Mesothelial cell of epicardium (in vitro differentiated cells): ENCODE data around the gene NRCAM. TPM values are rescaled to one million over a fixed set of nuclear protein-coding genes. Genes with fewer than 3 reads are reported as not detected.

Source experiments
- DNase-seq, 2 experiments: peaks; one replicate each; pipeline ENCODE4 v3.0.0; 2021; ENCODE audit warnings: low spot score in 2 of 2; ENCODE audit not compliant: unreplicated experiment in 2 of 2
- H3K27ac Mint-ChIP-seq: 2 replicates; pipeline ENCODE4 v1.8.0; 2021; ENCODE audit warnings: mixed read lengths
- H3K27me3 Mint-ChIP-seq: 2 replicates; pipeline ENCODE4 v1.8.0; 2021; ENCODE audit warnings: low read depth, mixed read lengths
- H3K36me3 Mint-ChIP-seq: 2 replicates; pipeline ENCODE4 v1.8.0; 2021; ENCODE audit warnings: mixed read lengths
- H3K4me1 Mint-ChIP-seq: 2 replicates; pipeline ENCODE4 v1.8.0; 2021; ENCODE audit warnings: mixed read lengths
- H3K4me3 Mint-ChIP-seq: 2 replicates; pipeline ENCODE4 v1.8.0; 2021; ENCODE audit warnings: mild to moderate bottlenecking, moderate library complexity, mixed read lengths
- H3K9me3 Mint-ChIP-seq: 2 replicates; pipeline ENCODE4 v1.8.0; 2021; ENCODE audit warnings: mixed read lengths
- CTCF ChIP-seq: fragments of 200-600 bp; sonication (generic); IDR thresholded peaks from one replicate; pipeline ENCODE4 v1.5.0; 2021; ENCODE audit warnings: antibody characterized with exemption; ENCODE audit not compliant: unreplicated experiment
- total RNA-seq: library from RNA; stranded (reverse); gene quantifications from 3 replicates; pipeline ENCODE4 v1.2.1, GENCODE V29; 2021

The NRCAM gene
- total RNA-seq, 1 donor from 2014 or later, result 5.7 TPM

- H3K27ac Mint-ChIP-seq, result no peak overlapping the region
- peaks cover 13% of the 10 kb centered on the region for H3K4me1 Mint-ChIP-seq
- H3K27me3 Mint-ChIP-seq, result peaks cover 2% of the 10 kb centered on the region
- peaks cover 3% of the 10 kb centered on the region for H3K9me3 Mint-ChIP-seq
- no peak for TF ChIP-seq CTCF
- H3K4me3 Mint-ChIP-seq, result no peak overlapping the region
- DNase-seq, result no peak
- no peaks in the 10 kb centered on the region for H3K36me3 Mint-ChIP-seq
Observed at GRCh38 chr7:108384716-108385483, 71.3 kb downstream of the NRCAM start.

- H3K36me3 Mint-ChIP-seq, result no peaks in the 10 kb centered on the region
- H3K27ac Mint-ChIP-seq, result no peak overlapping the region
- H3K27me3 Mint-ChIP-seq, result peaks cover 2% of the 10 kb centered on the region
- peaks cover 13% of the 10 kb centered on the region for H3K4me1 Mint-ChIP-seq
- TF ChIP-seq CTCF, result no peak
- no peak overlapping the region for H3K4me3 Mint-ChIP-seq
- DNase-seq, result no peak
- H3K9me3 Mint-ChIP-seq, result no peaks in the 10 kb centered on the region
Observed at GRCh38 chr7:108382932-108383331, 73.3 kb downstream of the NRCAM start.

- DNase-seq, result no peak
- H3K36me3 Mint-ChIP-seq, result no peaks in the 10 kb centered on the region
- H3K9me3 Mint-ChIP-seq, result no peaks in the 10 kb centered on the region
- H3K27ac Mint-ChIP-seq, result no peak overlapping the region
- peaks cover 2% of the 10 kb centered on the region for H3K27me3 Mint-ChIP-seq
- TF ChIP-seq CTCF, result no peak
- H3K4me1 Mint-ChIP-seq, result peaks cover 13% of the 10 kb centered on the region
- H3K4me3 Mint-ChIP-seq, result no peak overlapping the region
Observed at GRCh38 chr7:108380517-108380916, 75.7 kb downstream of the NRCAM start.

GRCh38 chr7:108376206-108376605, 80.0 kb downstream of the NRCAM start:
- Mint-ChIP-seq H3K27me3 (peaks cover 2% of the 10 kb centered on the region), H3K36me3 (no peaks in the 10 kb centered on the region), H3K4me3 (no peak overlapping the region), H3K27ac (no peak overlapping the region), H3K9me3 (peaks cover 9% of the 10 kb centered on the region), H3K4me1 (no peaks in the 10 kb centered on the region)
- no peak for DNase-seq
- TF ChIP-seq CTCF, result no peak

GRCh38 chr7:108375668-108376067, 80.6 kb downstream of the NRCAM start:
- Mint-ChIP-seq H3K9me3 (peaks cover 9% of the 10 kb centered on the region), H3K36me3 (no peaks in the 10 kb centered on the region), H3K27me3 (peaks cover 4% of the 10 kb centered on the region), H3K4me1 (no peaks in the 10 kb centered on the region), H3K4me3 (no peak overlapping the region), H3K27ac (no peak overlapping the region)
- no peak for DNase-seq
- TF ChIP-seq CTCF, result no peak
